HepG2 (cell line): ENCODE data around the gene SPATA32. TPM values are rescaled to one million over a fixed set of nuclear protein-coding genes. Genes with fewer than 3 reads are reported as not detected.

Experiments
- CBX2 ChIP-seq, 2 experiments: fragments of 200-600 bp in 1 of 2; sonication (generic); formaldehyde crosslinking in 1 of 2; IDR thresholded peaks; 2 replicates each; pipeline versions ENCODE4 v1.7.0 to v1.8.1; 2018 to 2022; ENCODE audit warnings: low read depth in 2 of 2, low read length in 1 of 2, mild to moderate bottlenecking in 1 of 2, missing genetic modification reagents in 1 of 2
- CTCF ChIP-seq: sonication (generic); formaldehyde crosslinking; IDR thresholded peaks from 2 replicates; pipeline ENCODE4 v1.5.0; 2020; ENCODE audit warnings: mild to moderate bottlenecking, missing genetic modification reagents, moderate library complexity
- FOSL1 ChIP-seq: sonication (generic); formaldehyde crosslinking; IDR thresholded peaks from 2 replicates; pipeline ENCODE4 v1.9.0; 2021; ENCODE audit warnings: missing genetic modification reagents, borderline replicate concordance
- HNRNPH1 ChIP-seq: fragments of 200-400 bp; formaldehyde crosslinking; optimal IDR thresholded peaks from 2 replicates; pipeline ENCODE3; 2017; ENCODE audit warnings: mild to moderate bottlenecking, low read depth, low read length
- KDM2A ChIP-seq: sonication (generic); formaldehyde crosslinking; IDR thresholded peaks from 2 replicates; pipeline ENCODE4 v1.4.0; 2020; ENCODE audit warnings: low read depth, missing genetic modification reagents, borderline replicate concordance
- MTA1 ChIP-seq: sonication (generic); formaldehyde crosslinking; IDR thresholded peaks from 2 replicates; pipeline ENCODE4 v1.4.0; 2020; ENCODE audit warnings: missing genetic modification reagents, mild to moderate bottlenecking, borderline replicate concordance
- MXD1 ChIP-seq: sonication (generic); formaldehyde crosslinking; IDR thresholded peaks from 2 replicates; pipeline ENCODE4 v1.4.0; 2020; ENCODE audit warnings: mild to moderate bottlenecking, missing genetic modification reagents
- NR2C2 ChIP-seq: sonication (generic); formaldehyde crosslinking; IDR thresholded peaks from 2 replicates; pipeline ENCODE4 v1.4.0; 2020; ENCODE audit warnings: missing genetic modification reagents, mild to moderate bottlenecking, moderate library complexity, borderline replicate concordance
- SATB2 ChIP-seq: sonication (generic); formaldehyde crosslinking; IDR thresholded peaks from 2 replicates; pipeline ENCODE4 v1.5.0; 2020; ENCODE audit warnings: missing genetic modification reagents
- TAF1 ChIP-seq: sonication (generic); formaldehyde crosslinking; IDR thresholded peaks from 2 replicates; pipeline ENCODE4 v1.4.0; 2020; ENCODE audit warnings: missing genetic modification reagents
- ZNF232 ChIP-seq: sonication (generic); formaldehyde crosslinking; IDR thresholded peaks from 2 replicates; pipeline ENCODE4 v1.4.0; 2020; ENCODE audit warnings: missing genetic modification reagents, borderline replicate concordance
- ZNF331 ChIP-seq: sonication (generic); formaldehyde crosslinking; IDR thresholded peaks from 2 replicates; pipeline ENCODE4 v1.4.0; 2020; ENCODE audit warnings: missing genetic modification reagents
- ZNF816 ChIP-seq: sonication (generic); formaldehyde crosslinking; IDR thresholded peaks from 2 replicates; pipeline ENCODE4 v1.8.0; 2022; ENCODE audit warnings: missing genetic modification reagents, mild to moderate bottlenecking, borderline replicate concordance
- polyA plus RNA-seq, 8 experiments: library from polyadenylated mRNA; depleted of rRNA in 3 of 8; stranded (reverse) in 7 of 8; unstranded in 1 of 8; fragments of >200 nt; fragmentation: Illumina TruSeq in 4 of 8; extraction: Trizol in 4 of 8; gene quantifications; 2 replicates each; pipeline versions ENCODE4 v1.2.1 to v1.2.3, GENCODE V29; 2011 to 2016; ENCODE audit warnings: low read depth in 4 of 8, missing spikeins in 1 of 8, mixed read lengths in 1 of 8; ENCODE audit not compliant: insufficient read depth in 1 of 8
- total RNA-seq, 5 experiments: library from RNA; depleted of rRNA; stranded (reverse); fragments of >200 nt; fragmentation: Illumina TruSeq; extraction: Trizol; gene quantifications; 2 replicates each; pipeline ENCODE4 v1.2.3, GENCODE V29; 2016; ENCODE audit warnings: low read depth in 1 of 5
- TF ChIP-seq, protein P1 (sequence below): sonication (generic); formaldehyde crosslinking; IDR thresholded peaks from 2 replicates; pipeline ENCODE4 v1.4.0; 2020; ENCODE audit warnings: mild to moderate bottlenecking, missing genetic modification reagents
- TF ChIP-seq, protein P2 (sequence below): sonication (generic); formaldehyde crosslinking; IDR thresholded peaks from 2 replicates; pipeline ENCODE4 v1.4.0; 2020; ENCODE audit warnings: mild to moderate bottlenecking, missing genetic modification reagents
- TF ChIP-seq, protein P3 (sequence below): sonication (generic); formaldehyde crosslinking; IDR thresholded peaks from 2 replicates; pipeline ENCODE4 v1.5.0; 2020; ENCODE audit warnings: missing genetic modification reagents, mild to moderate bottlenecking, borderline replicate concordance
- TF ChIP-seq, protein P4 (sequence below): sonication (generic); formaldehyde crosslinking; IDR thresholded peaks from 2 replicates; pipeline ENCODE4 v1.4.0; 2020; ENCODE audit warnings: missing genetic modification reagents

The SPATA32 gene
- total and polyA plus RNA-seq, 2 of the 13 experiments (the other 11 are each of a cell fraction or from before 2014, with no cell fraction given) = not detected

DNA sequence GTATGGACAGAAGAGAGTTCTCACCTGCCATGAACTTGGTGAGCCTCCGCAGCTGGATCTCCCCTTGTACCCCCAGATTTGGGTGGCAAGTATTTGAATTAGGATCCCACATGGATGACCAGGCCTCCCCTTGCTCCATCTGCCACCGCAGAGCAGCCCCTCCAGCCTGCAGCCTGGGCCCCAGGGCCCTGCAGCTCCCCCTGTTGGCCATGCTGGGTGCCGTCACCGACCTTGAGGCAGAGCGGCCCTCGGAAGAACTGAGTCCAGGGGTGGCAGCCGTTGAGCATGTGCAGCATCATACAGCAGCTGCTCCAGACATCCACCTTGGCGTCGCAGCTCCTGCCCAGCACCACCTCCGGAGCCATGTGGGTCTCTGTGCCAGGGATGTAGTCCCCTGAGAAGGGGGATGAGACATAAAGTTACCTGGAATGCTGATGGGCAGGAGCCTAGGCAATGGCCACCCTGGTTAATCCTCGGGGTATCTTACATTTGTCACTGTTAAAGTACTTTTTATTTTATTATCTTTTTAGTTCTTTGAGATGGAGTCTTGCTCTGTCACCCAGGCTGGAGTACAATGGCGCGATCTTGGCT is 9.0 kb upstream of the SPATA32 start (continued):
- TF ChIP-seq, protein P1, sequence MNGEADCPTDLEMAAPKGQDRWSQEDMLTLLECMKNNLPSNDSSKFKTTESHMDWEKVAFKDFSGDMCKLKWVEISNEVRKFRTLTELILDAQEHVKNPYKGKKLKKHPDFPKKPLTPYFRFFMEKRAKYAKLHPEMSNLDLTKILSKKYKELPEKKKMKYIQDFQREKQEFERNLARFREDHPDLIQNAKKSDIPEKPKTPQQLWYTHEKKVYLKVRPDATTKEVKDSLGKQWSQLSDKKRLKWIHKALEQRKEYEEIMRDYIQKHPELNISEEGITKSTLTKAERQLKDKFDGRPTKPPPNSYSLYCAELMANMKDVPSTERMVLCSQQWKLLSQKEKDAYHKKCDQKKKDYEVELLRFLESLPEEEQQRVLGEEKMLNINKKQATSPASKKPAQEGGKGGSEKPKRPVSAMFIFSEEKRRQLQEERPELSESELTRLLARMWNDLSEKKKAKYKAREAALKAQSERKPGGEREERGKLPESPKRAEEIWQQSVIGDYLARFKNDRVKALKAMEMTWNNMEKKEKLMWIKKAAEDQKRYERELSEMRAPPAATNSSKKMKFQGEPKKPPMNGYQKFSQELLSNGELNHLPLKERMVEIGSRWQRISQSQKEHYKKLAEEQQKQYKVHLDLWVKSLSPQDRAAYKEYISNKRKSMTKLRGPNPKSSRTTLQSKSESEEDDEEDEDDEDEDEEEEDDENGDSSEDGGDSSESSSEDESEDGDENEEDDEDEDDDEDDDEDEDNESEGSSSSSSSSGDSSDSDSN (CRISPR knock-in tag) = no peak
- TF ChIP-seq HNRNPH1 = no peak
- TF ChIP-seq TAF1 (CRISPR knock-in tag) = no peak
- peak; percentile 44; the same call in 1 of the 2 replicates for TF ChIP-seq KDM2A
- no peak for TF ChIP-seq ZNF331
- TF ChIP-seq MXD1 (CRISPR knock-in tag) = no peak
- TF ChIP-seq, protein P2, sequence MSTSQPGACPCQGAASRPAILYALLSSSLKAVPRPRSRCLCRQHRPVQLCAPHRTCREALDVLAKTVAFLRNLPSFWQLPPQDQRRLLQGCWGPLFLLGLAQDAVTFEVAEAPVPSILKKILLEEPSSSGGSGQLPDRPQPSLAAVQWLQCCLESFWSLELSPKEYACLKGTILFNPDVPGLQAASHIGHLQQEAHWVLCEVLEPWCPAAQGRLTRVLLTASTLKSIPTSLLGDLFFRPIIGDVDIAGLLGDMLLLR (CRISPR knock-in tag) = 0 out of 2 replicates have a peak, but pooled peaks have one; percentile 17
- no peak for TF ChIP-seq ZNF232 (CRISPR knock-in tag)
- TF ChIP-seq, protein P3, sequence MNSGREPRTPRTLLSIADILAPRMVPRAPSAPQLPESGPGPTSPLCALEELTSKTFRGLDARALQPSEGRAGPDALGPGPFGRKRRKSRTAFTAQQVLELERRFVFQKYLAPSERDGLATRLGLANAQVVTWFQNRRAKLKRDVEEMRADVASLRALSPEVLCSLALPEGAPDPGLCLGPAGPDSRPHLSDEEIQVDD (CRISPR knock-in tag) = no peak
- TF ChIP-seq NR2C2 = no peak
- TF ChIP-seq, protein P4, sequence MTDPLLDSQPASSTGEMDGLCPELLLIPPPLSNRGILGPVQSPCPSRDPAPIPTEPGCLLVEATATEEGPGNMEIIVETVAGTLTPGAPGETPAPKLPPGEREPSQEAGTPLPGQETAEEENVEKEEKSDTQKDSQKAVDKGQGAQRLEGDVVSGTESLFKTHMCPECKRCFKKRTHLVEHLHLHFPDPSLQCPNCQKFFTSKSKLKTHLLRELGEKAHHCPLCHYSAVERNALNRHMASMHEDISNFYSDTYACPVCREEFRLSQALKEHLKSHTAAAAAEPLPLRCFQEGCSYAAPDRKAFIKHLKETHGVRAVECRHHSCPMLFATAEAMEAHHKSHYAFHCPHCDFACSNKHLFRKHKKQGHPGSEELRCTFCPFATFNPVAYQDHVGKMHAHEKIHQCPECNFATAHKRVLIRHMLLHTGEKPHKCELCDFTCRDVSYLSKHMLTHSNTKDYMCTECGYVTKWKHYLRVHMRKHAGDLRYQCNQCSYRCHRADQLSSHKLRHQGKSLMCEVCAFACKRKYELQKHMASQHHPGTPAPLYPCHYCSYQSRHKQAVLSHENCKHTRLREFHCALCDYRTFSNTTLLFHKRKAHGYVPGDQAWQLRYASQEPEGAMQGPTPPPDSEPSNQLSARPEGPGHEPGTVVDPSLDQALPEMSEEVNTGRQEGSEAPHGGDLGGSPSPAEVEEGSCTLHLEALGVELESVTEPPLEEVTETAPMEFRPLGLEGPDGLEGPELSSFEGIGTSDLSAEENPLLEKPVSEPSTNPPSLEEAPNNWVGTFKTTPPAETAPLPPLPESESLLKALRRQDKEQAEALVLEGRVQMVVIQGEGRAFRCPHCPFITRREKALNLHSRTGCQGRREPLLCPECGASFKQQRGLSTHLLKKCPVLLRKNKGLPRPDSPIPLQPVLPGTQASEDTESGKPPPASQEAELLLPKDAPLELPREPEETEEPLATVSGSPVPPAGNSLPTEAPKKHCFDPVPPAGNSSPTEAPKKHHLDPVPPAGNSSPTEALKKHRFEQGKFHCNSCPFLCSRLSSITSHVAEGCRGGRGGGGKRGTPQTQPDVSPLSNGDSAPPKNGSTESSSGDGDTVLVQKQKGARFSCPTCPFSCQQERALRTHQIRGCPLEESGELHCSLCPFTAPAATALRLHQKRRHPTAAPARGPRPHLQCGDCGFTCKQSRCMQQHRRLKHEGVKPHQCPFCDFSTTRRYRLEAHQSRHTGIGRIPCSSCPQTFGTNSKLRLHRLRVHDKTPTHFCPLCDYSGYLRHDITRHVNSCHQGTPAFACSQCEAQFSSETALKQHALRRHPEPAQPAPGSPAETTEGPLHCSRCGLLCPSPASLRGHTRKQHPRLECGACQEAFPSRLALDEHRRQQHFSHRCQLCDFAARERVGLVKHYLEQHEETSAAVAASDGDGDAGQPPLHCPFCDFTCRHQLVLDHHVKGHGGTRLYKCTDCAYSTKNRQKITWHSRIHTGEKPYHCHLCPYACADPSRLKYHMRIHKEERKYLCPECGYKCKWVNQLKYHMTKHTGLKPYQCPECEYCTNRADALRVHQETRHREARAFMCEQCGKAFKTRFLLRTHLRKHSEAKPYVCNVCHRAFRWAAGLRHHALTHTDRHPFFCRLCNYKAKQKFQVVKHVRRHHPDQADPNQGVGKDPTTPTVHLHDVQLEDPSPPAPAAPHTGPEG = no peak
- no peak for TF ChIP-seq ZNF816 (CRISPR knock-in tag)
- no peak for TF ChIP-seq FOSL1 (CRISPR knock-in tag)
- peak; percentile 83 for TF ChIP-seq CTCF
- TF ChIP-seq MTA1 (CRISPR knock-in tag) = no peak
- no peak for TF ChIP-seq CBX2 (IDR thresholded peaks at IDR 0.05; ENCODE audit: low read depth, low read length)
- no peak for TF ChIP-seq CBX2 (CRISPR knock-in tag; IDR thresholded peaks at IDR 0.05; ENCODE audit: low read depth)
- no peak for TF ChIP-seq SATB2 (CRISPR knock-in tag)
